HK-2 (cell line): ENCODE measurements around the gene CACNA1H.
"Not testable (repeated sequence)": the region's sequence is repeated elsewhere in the genome, so short reads cannot be mapped to it uniquely, and the experiment has no call there.

Source experiments
- DNase-seq: peaks from one replicate; pipeline ENCODE4 v3.0.0-alpha.2; 2018; ENCODE audit not compliant: unreplicated experiment

The CACNA1H gene

GRCh38 chr16:1265090-1265630, 112.3 kb downstream of the CACNA1H start:
- no peak for DNase-seq

- no peak for DNase-seq
These were observed 112.9 kb downstream of the CACNA1H start for GRCh38 chr16:1265826-1266225.

- DNase-seq = not testable (repeated sequence)
These were observed 116.5 kb downstream of the CACNA1H start for GRCh38 chr16:1269418-1269817.

- no peak for DNase-seq
These were observed 118.4 kb downstream of the CACNA1H start for GRCh38 chr16:1271380-1271723.
